DOHH2 (cell line): ENCODE data around the gene MAN2C1.
A peak's percentile ranks its signal among the peaks of the same experiment; 100 is the strongest.

ENCODE experiments used
- H3F3A ChIP-seq: fragments of 200-600 bp; sonication (generic), shearing (Covaris generic); 2 replicates; pipeline ENCODE4 v1.6.0; 2016; ENCODE audit warnings: antibody characterized with exemption, mild to moderate bottlenecking; ENCODE audit not compliant: control insufficient read depth, insufficient read depth
- H3K27ac ChIP-seq: fragments of 200-600 bp; sonication (generic); 2 replicates; pipeline ENCODE4 v1.5.1; 2014; ENCODE audit warnings: low read depth, mild to moderate bottlenecking, low read length, moderate library complexity
- H3K27me3 ChIP-seq: fragments of 200-600 bp; sonication (generic); 2 replicates; pipeline ENCODE4 v1.6.1; 2014; ENCODE audit warnings: mild to moderate bottlenecking, low read length, mixed read lengths; ENCODE audit not compliant: control insufficient read depth
- H3K36me3 ChIP-seq: fragments of 200-600 bp; sonication (generic); 2 replicates; pipeline ENCODE4 v1.6.1; 2014; ENCODE audit warnings: mild to moderate bottlenecking, low read length, moderate library complexity, mixed read lengths; ENCODE audit not compliant: control insufficient read depth
- H3K4me1 ChIP-seq: fragments of 200-600 bp; sonication (generic); 2 replicates; pipeline ENCODE4 v1.6.1; 2014; ENCODE audit warnings: mild to moderate bottlenecking, low read length, mixed read lengths; ENCODE audit not compliant: control insufficient read depth
- H3K4me2 ChIP-seq: fragments of 200-600 bp; sonication (generic); 2 replicates; pipeline ENCODE4 v1.6.0; 2014; ENCODE audit warnings: mild to moderate bottlenecking, low read length, moderate library complexity
- H3K4me3 ChIP-seq: fragments of 200-600 bp; sonication (generic); 2 replicates; pipeline ENCODE4 v1.5.1; 2014; ENCODE audit warnings: mild to moderate bottlenecking, low read length, mixed read lengths
- H3K79me2 ChIP-seq: fragments of 200-600 bp; sonication (generic); 2 replicates; pipeline ENCODE4 v1.6.1; 2014; ENCODE audit warnings: mild to moderate bottlenecking, low read length, mixed read lengths; ENCODE audit not compliant: control insufficient read depth
- H3K9me2 ChIP-seq: fragments of 200-600 bp; sonication (generic); replicated peaks from 2 replicates; pipeline ENCODE4 v1.6.1; 2014; ENCODE audit warnings: mild to moderate bottlenecking, low read length, mixed read lengths; ENCODE audit not compliant: control insufficient read depth
- H3K9me3 ChIP-seq: fragments of 200-600 bp; sonication (generic); 2 replicates; pipeline ENCODE4 v1.6.1; 2014; ENCODE audit warnings: antibody characterized with exemption, low read length, mixed read lengths; ENCODE audit not compliant: control insufficient read depth, insufficient read depth
- H4K20me1 ChIP-seq: fragments of 200-600 bp; sonication (generic); 2 replicates; pipeline ENCODE4 v1.6.0; 2014; ENCODE audit warnings: low read depth, mild to moderate bottlenecking, antibody characterized with exemption, low read length, moderate library complexity; ENCODE audit not compliant: control insufficient read depth, insufficient read depth
- CTCF ChIP-seq: fragments of 200-600 bp; sonication (generic); IDR thresholded peaks from one replicate; pipeline ENCODE4 v1.5.1; 2014; ENCODE audit warnings: antibody characterized with exemption, mild to moderate bottlenecking, low read depth, low read length; ENCODE audit not compliant: poor library complexity, severe bottlenecking
- EZH2phosphoT487 ChIP-seq: fragments of 200-600 bp; sonication (generic); IDR thresholded peaks from 2 replicates; pipeline ENCODE4 v1.6.1; 2017; ENCODE audit warnings: borderline replicate concordance, mild to moderate bottlenecking, antibody characterized with exemption, low read length, moderate library complexity, mixed read lengths

MAN2C1 gene

GRCh38 chr15:75367913-75368688, at the start of gene MAN2C1:
Gene MAN2C1, minus strand, starts transcription at chr15:75368607. Its CDS starts 24 bp downstream, at chr15:75368583.
- no peak for TF ChIP-seq EZH2phosphoT487
- peak; percentile 87 for TF ChIP-seq CTCF
- no peaks in the 10 kb centered on the region for H4K20me1 ChIP-seq
- peaks cover 52% of the 10 kb centered on the region for H3K36me3 ChIP-seq

GRCh38 chr15:75416584-75416983, 48.2 kb upstream of the MAN2C1 start:
- Histone ChIP-seq H3K79me2 (peaks cover 9% of the 10 kb centered on the region), H3F3A (no peaks in the 10 kb centered on the region), H3K4me1 (no peaks in the 10 kb centered on the region), H3K4me3 (no peak overlapping the region), H3K27me3 (no peaks in the 10 kb centered on the region), H3K27ac (no peak overlapping the region), H3K9me3 (no peaks in the 10 kb centered on the region), H3K9me2 (no peaks in the 10 kb centered on the region), H3K4me2 (no peak overlapping the region), H4K20me1 (no peaks in the 10 kb centered on the region), H3K36me3 (peaks cover 66% of the 10 kb centered on the region)
- TF ChIP-seq CTCF (no peak), EZH2phosphoT487 (no peak)

More at GRCh38 chr15:75367913-75368688, at the start of gene MAN2C1:
- Histone ChIP-seq H3K9me3 (no peaks in the 10 kb centered on the region), H3K4me1 (peaks cover 26% of the 10 kb centered on the region), H3K27ac (peak within 1 kb of the TSS; percentile 90), H3F3A (peaks cover 22% of the 10 kb centered on the region), H3K9me2 (no peaks in the 10 kb centered on the region), H3K4me2 (peak within 1 kb of the TSS; percentile 68), H3K79me2 (peaks cover 20% of the 10 kb centered on the region), H3K4me3 (peak within 1 kb of the TSS; percentile 73), H3K27me3 (no peaks in the 10 kb centered on the region)

- Histone ChIP-seq H3K9me2 (no peaks in the 10 kb centered on the region), H3K36me3 (peaks cover 92% of the 10 kb centered on the region), H3K9me3 (no peaks in the 10 kb centered on the region), H3K27me3 (no peaks in the 10 kb centered on the region), H4K20me1 (no peaks in the 10 kb centered on the region), H3K27ac (no peak overlapping the region), H3K79me2 (peaks cover 5% of the 10 kb centered on the region; the same call in 1 of the 2 replicates), H3K4me1 (no peaks in the 10 kb centered on the region), H3K4me3 (no peak overlapping the region), H3K4me2 (no peak overlapping the region), H3F3A (no peaks in the 10 kb centered on the region)
- TF ChIP-seq EZH2phosphoT487 (no peak), CTCF (no peak)
Observed at GRCh38 chr15:75410196-75410595, 41.8 kb upstream of the MAN2C1 start.
